ENCODE results near the gene RTL9.
"Not testable (repeated sequence)": the region's sequence is repeated elsewhere in the genome, so short reads cannot be mapped to it uniquely, and the experiment has no call there.

The RTL9 gene

DNA sequence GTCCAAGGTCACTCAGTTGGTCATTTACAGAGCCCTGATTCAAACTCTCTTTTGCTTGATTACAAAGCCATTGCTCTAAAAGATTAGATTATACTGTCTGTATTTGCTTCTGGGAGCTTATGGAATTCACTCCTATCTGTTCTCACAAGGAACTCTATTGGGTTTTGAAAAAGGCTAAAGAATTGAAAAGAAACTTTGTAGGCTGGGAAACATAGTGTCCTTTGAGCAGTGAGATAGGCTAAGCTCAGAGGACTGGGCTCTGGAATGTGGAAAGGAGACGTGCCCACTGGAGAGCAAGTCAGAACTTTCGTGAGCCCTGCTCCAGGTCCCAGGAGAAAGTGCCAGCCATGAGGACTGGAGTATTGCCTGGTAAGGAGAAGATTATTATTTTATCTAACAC lies at the start of gene RTL9:
Gene RTL9 (plus strand): TSS at position 301 of the 400 bp plus-strand sequence. CDS start 91,770 bp downstream, outside the sequence.
- DNase-seq (ENCODE audit: low read depth), result no peak

GRCh38 chrX:110310000-110310790 lies 48.5 kb upstream of the RTL9 start:
- DNase-seq (ENCODE audit: low read depth), result no peak

DNA sequence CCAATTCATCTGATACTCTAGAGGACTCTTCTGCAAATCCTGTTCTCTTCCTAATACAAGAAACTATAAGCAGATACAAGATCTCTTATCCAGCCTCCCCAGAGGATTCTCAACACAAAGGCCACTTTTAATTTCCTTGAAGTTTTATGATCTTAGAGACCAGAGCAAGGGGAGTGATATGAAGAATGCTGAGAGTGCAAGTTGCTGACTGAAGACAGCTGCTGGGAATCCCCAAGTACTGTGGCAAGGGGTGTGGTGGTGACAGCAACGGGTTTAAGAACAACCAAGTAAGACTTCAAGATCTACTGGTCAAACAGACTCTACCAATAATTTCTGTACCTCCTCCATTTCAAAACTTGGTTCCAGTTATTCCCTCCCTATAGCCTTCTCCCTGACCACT lies 47.8 kb upstream of the RTL9 start:
- no peak for DNase-seq (ENCODE audit: low read depth)

DNA sequence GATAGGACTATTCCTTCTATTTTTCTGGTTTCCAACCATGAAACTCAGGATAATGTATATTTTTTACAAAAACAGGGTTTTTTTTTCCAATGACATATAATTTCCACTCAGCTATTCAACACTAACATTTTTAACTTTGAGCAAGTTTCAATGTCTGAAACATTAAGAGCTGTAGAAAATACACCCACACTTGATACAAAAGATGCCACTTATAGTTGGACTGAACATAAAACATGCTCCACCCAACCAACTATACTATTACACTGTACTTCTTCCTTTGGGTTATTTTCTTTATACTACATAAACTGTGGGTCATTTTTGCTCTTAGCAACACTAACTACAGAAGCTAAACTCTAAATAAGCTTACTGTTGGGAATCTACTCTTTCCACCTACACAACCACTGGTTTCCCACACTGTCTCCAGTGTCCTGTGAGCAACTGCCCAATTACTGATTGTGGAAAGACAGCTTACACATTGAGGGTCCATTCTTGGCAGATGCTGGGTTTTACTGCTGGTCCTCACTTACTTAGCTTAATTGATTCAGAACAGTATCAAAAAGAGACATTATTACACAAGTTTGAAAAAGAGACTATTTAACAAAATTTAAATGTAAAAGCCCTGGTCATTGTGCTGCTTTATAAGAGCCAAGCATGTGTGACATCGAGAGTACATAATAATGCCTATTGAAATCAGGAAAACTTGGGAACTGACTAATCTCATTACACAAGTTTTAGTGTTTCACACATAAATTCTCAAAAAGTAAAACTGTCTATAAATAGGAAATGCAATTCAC lies 47.0 kb upstream of the RTL9 start:
- no peak for DNase-seq (ENCODE audit: low read depth)

- no peak for DNase-seq (ENCODE audit: low read depth)
Measured at GRCh38 chrX:110315551-110315950, 43.1 kb upstream of the RTL9 start.

DNA sequence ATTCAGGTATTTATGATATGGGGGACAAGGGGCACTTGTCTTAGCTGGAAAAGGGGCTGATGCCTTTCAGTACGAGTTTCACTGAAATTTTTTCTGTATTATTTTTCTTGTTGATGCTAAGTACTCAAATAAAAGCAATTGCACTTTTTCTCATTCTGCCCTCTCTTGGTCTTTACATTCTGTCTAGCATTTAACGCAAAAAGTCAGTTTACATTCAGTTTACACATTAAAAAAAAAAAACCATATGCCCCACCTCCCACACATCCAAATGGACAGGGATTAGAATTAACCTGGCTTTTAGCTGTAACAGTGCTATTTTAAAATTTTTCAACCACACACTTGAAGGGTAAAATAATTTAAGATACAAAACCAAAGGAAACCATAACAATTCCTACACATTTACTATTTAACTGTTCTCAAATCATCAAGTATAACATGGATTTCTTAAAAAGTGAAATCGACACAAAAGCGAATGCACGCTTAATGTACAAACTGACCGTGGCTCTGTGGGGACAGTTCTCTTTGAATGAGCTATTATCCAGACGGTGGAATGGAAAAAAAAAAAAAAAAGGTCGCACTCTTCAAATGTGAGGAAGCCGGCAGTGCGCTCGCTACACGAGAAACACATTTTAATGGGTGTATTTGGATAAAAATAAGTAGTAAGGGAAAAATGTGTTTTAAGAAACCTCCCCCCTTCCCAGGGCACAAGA lies 42.1 kb upstream of the RTL9 start:
- DNase-seq (ENCODE audit: low read depth), result no peak

- DNase-seq (ENCODE audit: low read depth), result no peak
Measured at GRCh38 chrX:110317061-110317819, 41.4 kb upstream of the RTL9 start.

- DNase-seq (ENCODE audit: low read depth), result peak; percentile 65
Measured at GRCh38 chrX:110317820-110318663, 40.6 kb upstream of the RTL9 start, which contains the start of gene AMMECR1. Gene AMMECR1, minus strand, starts transcription at chrX:110318085. Its CDS starts 14 bp downstream, at chrX:110318071.

GRCh38 chrX:110318664-110318968 lies 40.0 kb upstream of the RTL9 start:
- DNase-seq (ENCODE audit: low read depth), result no peak

- no peak for DNase-seq (ENCODE audit: low read depth)
Measured at GRCh38 chrX:110320381-110320987, 38.2 kb upstream of the RTL9 start.

GRCh38 chrX:110321081-110321480 lies 37.6 kb upstream of the RTL9 start:
- no peak for DNase-seq (ENCODE audit: low read depth)

DNA sequence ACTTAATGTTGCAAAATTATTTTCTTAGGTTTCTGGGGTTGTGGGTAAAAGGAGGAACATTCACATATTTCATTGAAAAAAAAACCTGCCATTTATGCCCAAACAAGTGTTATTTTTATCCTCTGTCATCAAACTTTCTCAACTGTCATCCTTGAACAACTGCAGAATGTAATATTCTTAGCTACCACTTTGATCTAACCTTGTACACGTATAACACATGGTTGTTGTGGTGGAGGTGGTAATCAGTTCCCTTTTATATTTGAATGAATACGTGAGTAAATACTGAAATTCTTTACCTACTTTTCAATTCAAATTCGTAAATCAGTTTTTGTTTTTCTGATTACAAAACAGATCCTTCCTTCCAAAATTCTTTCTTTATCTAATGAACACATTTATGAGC lies 37.0 kb upstream of the RTL9 start:
- no peak for DNase-seq (ENCODE audit: low read depth)

GRCh38 chrX:110322603-110323002 lies 36.0 kb upstream of the RTL9 start:
- no peak for DNase-seq (ENCODE audit: low read depth)

DNA sequence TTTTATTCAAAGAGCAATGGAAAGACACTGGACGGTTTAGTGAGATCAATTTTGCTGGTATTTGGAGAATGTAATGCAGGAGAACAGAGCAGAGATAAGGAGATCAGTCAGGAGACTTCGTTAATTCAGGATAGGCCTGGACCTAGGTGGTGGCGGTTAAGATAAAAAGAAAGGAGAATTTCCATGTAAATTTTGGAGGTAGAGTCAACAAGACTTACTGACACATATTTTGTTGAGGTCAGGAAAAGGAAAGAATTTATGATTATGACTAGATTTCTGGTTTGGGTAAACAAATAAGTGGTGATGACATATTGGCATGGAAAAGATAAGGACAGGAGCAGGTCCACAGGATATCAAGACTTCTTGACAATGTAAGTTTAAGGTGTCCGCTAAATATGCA lies 31.9 kb upstream of the RTL9 start:
- no peak for DNase-seq (ENCODE audit: low read depth)

DNA sequence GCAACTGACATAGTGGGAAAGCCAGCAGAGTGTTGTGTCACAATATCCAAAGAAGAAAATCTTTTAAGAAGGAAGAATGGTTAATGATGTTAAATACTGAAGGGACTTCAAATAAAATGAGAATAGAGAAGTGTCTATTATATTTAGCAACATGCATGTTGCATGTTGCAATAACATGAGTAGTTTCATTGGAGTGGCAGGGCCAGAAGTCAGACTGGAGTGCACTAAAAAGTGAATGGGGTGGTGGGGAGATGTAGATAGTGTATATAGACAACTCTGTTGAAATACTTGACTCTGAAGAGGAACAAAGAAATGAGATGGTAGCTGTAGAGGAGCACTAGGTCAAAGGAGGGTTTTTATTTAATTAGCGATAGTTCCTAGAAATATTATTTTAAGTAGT lies 31.3 kb upstream of the RTL9 start:
- no peak for DNase-seq (ENCODE audit: low read depth)

DNA sequence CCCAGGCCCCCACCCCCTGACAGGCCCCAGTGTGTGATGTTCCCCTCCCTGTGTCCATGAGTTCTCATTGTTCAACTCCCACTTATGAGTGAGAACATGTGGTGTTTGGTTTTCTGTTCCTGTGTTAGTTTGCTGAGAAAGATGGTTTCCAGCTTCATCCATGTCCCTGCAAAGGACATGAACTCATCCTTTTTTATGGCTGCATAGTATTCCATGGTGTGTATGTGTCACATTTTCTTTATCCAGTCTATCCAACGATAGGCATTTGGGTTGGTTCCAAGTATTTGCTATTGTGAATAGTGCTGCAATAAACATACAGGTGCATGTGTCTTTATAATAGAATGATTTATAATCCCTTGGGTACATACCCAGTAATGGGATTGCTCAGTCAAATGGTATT lies 30.0 kb upstream of the RTL9 start:
- DNase-seq (ENCODE audit: low read depth), result not testable (repeated sequence)

DNA sequence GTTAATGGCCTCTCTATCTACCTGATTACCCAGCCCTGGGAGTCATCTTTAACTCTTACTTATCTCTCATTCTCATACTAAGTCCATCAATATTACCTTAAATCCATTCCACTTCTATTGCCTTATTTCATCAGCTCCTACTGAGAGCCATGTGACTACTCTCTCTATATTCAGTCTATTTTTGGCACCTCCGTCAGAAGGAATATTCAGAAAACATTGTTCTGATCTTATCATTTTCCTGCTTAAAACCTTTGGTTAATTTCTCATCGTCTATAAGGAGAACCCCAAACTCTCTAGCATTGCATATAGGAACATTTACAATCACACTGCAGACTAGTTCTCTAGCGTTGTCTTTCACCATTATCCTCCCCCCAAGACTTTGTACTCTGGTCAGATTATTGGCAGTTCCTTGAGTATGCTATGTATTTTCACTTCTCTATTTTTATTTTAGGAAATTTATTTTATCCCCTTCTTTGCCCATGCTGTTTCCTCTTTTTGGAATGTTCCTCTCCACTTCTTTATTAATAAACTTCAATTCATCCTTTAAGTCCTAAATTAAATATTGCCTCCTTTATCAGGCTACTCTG lies 27.1 kb upstream of the RTL9 start:
- DNase-seq (ENCODE audit: low read depth), result no peak

GRCh38 chrX:110333458-110333857 lies 25.2 kb upstream of the RTL9 start:
- DNase-seq (ENCODE audit: low read depth), result not testable (repeated sequence)

- no peak for DNase-seq (ENCODE audit: low read depth)
Measured at GRCh38 chrX:110338935-110339334, 19.7 kb upstream of the RTL9 start.

Data from stromal cell of bone marrow (primary cell).